Measurements from ENCODE around the gene FCSK. TPM values are rescaled to one million over a fixed set of nuclear protein-coding genes. Genes with fewer than 3 reads are reported as not detected.

Gene FCSK
- total and polyA plus RNA-seq, 2 of the 13 experiments (the other 11 are each of a cell fraction or from before 2014, with no cell fraction given): 9.1 to 19.2 TPM

DNA sequence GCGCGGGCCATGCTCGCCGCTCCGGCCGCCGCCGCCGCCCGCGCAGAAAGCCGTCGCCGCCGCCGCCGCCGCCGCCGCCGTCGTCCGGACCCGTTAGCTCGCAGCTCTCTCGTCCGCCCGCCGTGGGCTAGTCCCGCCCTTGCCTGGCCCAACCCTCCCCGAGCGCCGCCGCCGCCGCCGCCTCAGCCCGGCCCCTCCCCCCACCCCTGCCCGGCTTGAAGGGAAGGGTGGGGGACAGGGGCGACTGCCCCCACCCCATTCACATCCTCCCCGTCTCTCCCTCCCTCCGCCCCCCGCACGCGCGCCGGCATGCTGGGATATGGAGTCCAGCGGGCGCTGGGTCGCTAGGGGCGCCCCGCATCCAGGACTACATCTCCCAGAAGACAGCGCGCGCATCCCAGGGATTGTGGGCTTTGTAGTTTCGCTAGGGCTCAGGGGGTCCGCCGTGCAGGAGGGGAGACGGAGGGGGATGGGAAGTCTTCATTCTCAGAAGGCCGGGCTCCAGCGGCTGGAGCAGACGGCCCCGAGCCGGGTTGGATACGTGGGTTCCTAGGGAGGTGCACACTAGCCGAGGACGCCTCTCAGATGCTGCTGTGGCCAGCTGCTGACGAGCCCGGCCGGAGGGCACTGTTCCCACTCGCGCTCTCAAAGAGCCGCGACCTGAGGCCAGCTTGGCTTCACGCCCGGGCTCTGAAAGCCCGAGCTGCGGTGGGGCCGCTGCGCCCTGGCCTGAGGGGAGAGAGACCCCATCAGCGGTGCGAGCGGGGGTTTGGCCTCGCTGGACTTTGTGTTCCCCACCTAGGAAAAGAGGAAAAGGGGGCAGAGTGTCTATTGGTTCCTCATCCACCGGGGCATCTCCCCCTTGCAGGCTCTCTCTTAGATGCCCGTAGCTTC, 15.2 kb upstream of the FCSK start, which contains the start of gene ST3GAL2 (continued):
- TF ChIP-seq ZNF83 (CRISPR knock-in tag; IDR thresholded peaks at IDR 0.05; ENCODE audit: borderline replicate concordance) (peak; percentile 35; the same call in 1 of the 2 replicates), KDM1A (CRISPR knock-in tag; IDR thresholded peaks at IDR 0.05) (no peak), MAF1 (CRISPR knock-in tag; IDR thresholded peaks at IDR 0.05; ENCODE audit: borderline replicate concordance) (no peak), NCOA2 (CRISPR knock-in tag; IDR thresholded peaks at IDR 0.05) (no peak; the same call in 1 of the 2 replicates), POLR2AphosphoS5 (IDR thresholded peaks at IDR 0.05; ENCODE audit: low read depth, low read length) (peak; percentile 66), FOXJ3 (CRISPR knock-in tag; IDR thresholded peaks at IDR 0.05; ENCODE audit: borderline replicate concordance) (no peak), ZNF337 (CRISPR knock-in tag; IDR thresholded peaks at IDR 0.05; ENCODE audit: borderline replicate concordance, low read depth) (0 out of 2 replicates have a peak, but pooled peaks have one; percentile 42), ZNF615 (CRISPR knock-in tag; IDR thresholded peaks at IDR 0.05; ENCODE audit: borderline replicate concordance) (0 out of 2 replicates have a peak, but pooled peaks have one; percentile 12), CHD4 (IDR thresholded peaks at IDR 0.05; ENCODE audit: borderline replicate concordance, low read length) (no peak), RBM22 (optimal IDR thresholded peaks at IDR 0.05; ENCODE audit: low read length) (no peak), HNRNPLL (IDR thresholded peaks at IDR 0.05; ENCODE audit: low read depth, low read length, poor library complexity, severe bottlenecking) (peak; percentile 63), ARID2 (CRISPR knock-in tag; IDR thresholded peaks at IDR 0.05; ENCODE audit: borderline replicate concordance) (peak; percentile 77; the same call in 1 of the 2 replicates), KAT2B (IDR thresholded peaks at IDR 0.05; ENCODE audit: borderline replicate concordance, low read depth, low read length) (no peak), ZNF746 (CRISPR knock-in tag; IDR thresholded peaks at IDR 0.05) (peak; percentile 95), ATF7 (IDR thresholded peaks at IDR 0.05) (no peak), ATF7 (CRISPR knock-in tag; IDR thresholded peaks at IDR 0.05) (no peak), MTF1 (CRISPR knock-in tag; IDR thresholded peaks at IDR 0.05) (no peak), RFXAP (CRISPR knock-in tag; IDR thresholded peaks at IDR 0.05; ENCODE audit: borderline replicate concordance) (peak; percentile 77)
- TF ChIP-seq, protein P1, sequence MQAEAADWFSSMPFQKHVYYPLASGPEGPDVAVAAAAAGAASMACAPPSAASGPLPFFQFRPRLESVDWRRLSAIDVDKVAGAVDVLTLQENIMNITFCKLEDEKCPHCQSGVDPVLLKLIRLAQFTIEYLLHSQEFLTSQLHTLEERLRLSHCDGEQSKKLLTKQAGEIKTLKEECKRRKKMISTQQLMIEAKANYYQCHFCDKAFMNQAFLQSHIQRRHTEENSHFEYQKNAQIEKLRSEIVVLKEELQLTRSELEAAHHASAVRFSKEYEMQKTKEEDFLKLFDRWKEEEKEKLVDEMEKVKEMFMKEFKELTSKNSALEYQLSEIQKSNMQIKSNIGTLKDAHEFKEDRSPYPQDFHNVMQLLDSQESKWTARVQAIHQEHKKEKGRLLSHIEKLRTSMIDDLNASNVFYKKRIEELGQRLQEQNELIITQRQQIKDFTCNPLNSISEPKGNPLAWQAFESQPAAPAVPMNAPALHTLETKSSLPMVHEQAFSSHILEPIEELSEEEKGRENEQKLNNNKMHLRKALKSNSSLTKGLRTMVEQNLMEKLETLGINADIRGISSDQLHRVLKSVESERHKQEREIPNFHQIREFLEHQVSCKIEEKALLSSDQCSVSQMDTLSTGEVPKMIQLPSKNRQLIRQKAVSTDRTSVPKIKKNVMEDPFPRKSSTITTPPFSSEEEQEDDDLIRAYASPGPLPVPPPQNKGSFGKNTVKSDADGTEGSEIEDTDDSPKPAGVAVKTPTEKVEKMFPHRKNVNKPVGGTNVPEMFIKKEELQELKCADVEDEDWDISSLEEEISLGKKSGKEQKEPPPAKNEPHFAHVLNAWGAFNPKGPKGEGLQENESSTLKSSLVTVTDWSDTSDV (CRISPR knock-in tag; IDR thresholded peaks at IDR 0.05): no peak
- TF ChIP-seq, protein P2, sequence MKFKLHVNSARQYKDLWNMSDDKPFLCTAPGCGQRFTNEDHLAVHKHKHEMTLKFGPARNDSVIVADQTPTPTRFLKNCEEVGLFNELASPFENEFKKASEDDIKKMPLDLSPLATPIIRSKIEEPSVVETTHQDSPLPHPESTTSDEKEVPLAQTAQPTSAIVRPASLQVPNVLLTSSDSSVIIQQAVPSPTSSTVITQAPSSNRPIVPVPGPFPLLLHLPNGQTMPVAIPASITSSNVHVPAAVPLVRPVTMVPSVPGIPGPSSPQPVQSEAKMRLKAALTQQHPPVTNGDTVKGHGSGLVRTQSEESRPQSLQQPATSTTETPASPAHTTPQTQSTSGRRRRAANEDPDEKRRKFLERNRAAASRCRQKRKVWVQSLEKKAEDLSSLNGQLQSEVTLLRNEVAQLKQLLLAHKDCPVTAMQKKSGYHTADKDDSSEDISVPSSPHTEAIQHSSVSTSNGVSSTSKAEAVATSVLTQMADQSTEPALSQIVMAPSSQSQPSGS (CRISPR knock-in tag; IDR thresholded peaks at IDR 0.05): no peak
- TF ChIP-seq, protein P3, sequence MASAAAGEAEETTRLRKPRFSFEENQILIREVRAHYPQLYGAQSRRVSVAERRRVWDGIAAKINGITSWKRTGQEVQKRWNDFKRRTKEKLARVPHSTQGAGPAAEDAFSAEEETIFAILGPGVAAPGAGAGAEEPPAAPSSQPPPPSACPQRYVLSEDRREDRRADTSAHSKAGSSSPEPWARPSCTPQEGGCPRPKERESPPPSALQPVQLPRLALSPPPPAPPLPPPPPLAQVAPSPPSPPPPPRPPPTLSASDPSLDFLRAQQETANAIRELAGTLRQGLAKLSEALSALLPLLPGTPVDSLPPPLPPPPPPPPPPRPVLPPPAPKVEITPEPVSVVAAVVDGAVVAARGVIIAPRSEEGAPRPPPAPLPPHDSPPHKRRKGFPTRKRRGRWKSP (CRISPR knock-in tag; IDR thresholded peaks at IDR 0.05): no peak; the same call in 1 of the 2 replicates

All from HepG2 (cell line).